IPS-15b (cell line): ENCODE measurements around the gene NRAS.

Experiments
- H3K27me3 ChIP-seq: one replicate; pipeline ENCODE4 v1.6.1; 2013; ENCODE audit warnings: low read length; ENCODE audit not compliant: control insufficient read depth, insufficient read depth
- H3K36me3 ChIP-seq: one replicate; pipeline ENCODE4 v1.6.1; 2013; ENCODE audit warnings: low read length; ENCODE audit not compliant: control insufficient read depth, insufficient read depth
- H3K4me1 ChIP-seq: one replicate; pipeline ENCODE4 v1.6.1; 2013; ENCODE audit warnings: mild to moderate bottlenecking, low read length; ENCODE audit not compliant: control insufficient read depth, insufficient read depth
- H3K4me3 ChIP-seq: one replicate; pipeline ENCODE4 v1.5.1; 2013; ENCODE audit warnings: low read depth, low read length
- H3K9ac ChIP-seq: one replicate; pipeline ENCODE4 v1.6.1; 2013; ENCODE audit warnings: low read depth, mild to moderate bottlenecking, low read length
- H3K9me3 ChIP-seq: one replicate; pipeline ENCODE4 v1.6.1; 2013; ENCODE audit warnings: mild to moderate bottlenecking, low read length; ENCODE audit not compliant: control insufficient read depth, insufficient read depth

NRAS gene

GRCh38 chr1:114749835-114750234 is 33.3 kb upstream of the NRAS start:
- H3K9ac ChIP-seq, result no peak overlapping the region
- no peaks in the 10 kb centered on the region for H3K27me3 ChIP-seq
- peaks cover 20% of the 10 kb centered on the region for H3K4me1 ChIP-seq

GRCh38 chr1:114746450-114747121 is 30.0 kb upstream of the NRAS start:
- H3K27me3 ChIP-seq, result no peaks in the 10 kb centered on the region
- peaks cover 2% of the 10 kb centered on the region for H3K4me1 ChIP-seq
- peaks cover 4% of the 10 kb centered on the region for H3K36me3 ChIP-seq

More at GRCh38 chr1:114749835-114750234, 33.3 kb upstream of the NRAS start:
- Histone ChIP-seq H3K36me3 (peaks cover 4% of the 10 kb centered on the region), H3K4me3 (no peak overlapping the region), H3K9me3 (no peaks in the 10 kb centered on the region)

GRCh38 chr1:114745291-114745690 is 28.7 kb upstream of the NRAS start:
- Histone ChIP-seq H3K9me3 (no peaks in the 10 kb centered on the region), H3K9ac (no peak overlapping the region), H3K4me3 (no peak overlapping the region), H3K4me1 (no peaks in the 10 kb centered on the region), H3K36me3 (peaks cover 4% of the 10 kb centered on the region), H3K27me3 (no peaks in the 10 kb centered on the region)

More at GRCh38 chr1:114746450-114747121, 30.0 kb upstream of the NRAS start:
- Histone ChIP-seq H3K9me3 (no peaks in the 10 kb centered on the region), H3K4me3 (no peak overlapping the region), H3K9ac (no peak overlapping the region)

GRCh38 chr1:114741963-114742746 is 25.6 kb upstream of the NRAS start:
- Histone ChIP-seq H3K27me3 (no peaks in the 10 kb centered on the region), H3K4me3 (no peak overlapping the region), H3K4me1 (no peaks in the 10 kb centered on the region), H3K9ac (no peak overlapping the region), H3K9me3 (no peaks in the 10 kb centered on the region), H3K36me3 (no peaks in the 10 kb centered on the region)

- H3K9ac ChIP-seq, result no peak overlapping the region
- H3K4me1 ChIP-seq, result no peaks in the 10 kb centered on the region
- no peak overlapping the region for H3K4me3 ChIP-seq
- no peaks in the 10 kb centered on the region for H3K9me3 ChIP-seq
- peaks cover 10% of the 10 kb centered on the region for H3K36me3 ChIP-seq
- H3K27me3 ChIP-seq, result no peaks in the 10 kb centered on the region
These were observed 23.8 kb upstream of the NRAS start for GRCh38 chr1:114740331-114740730.

GRCh38 chr1:114737314-114737849 is 20.8 kb upstream of the NRAS start:
- no peak overlapping the region for H3K9ac ChIP-seq
- no peaks in the 10 kb centered on the region for H3K4me1 ChIP-seq
- no peaks in the 10 kb centered on the region for H3K9me3 ChIP-seq
- H3K4me3 ChIP-seq, result no peak overlapping the region
- H3K36me3 ChIP-seq, result peaks cover 29% of the 10 kb centered on the region
- H3K27me3 ChIP-seq, result no peaks in the 10 kb centered on the region

- Histone ChIP-seq H3K36me3 (peaks cover 30% of the 10 kb centered on the region), H3K4me1 (no peaks in the 10 kb centered on the region), H3K9ac (no peak overlapping the region), H3K9me3 (no peaks in the 10 kb centered on the region), H3K4me3 (no peak overlapping the region), H3K27me3 (no peaks in the 10 kb centered on the region)
These were observed 18.9 kb upstream of the NRAS start for GRCh38 chr1:114735479-114735878.

- no peak overlapping the region for H3K9ac ChIP-seq
- peaks cover 42% of the 10 kb centered on the region for H3K36me3 ChIP-seq
- no peaks in the 10 kb centered on the region for H3K27me3 ChIP-seq
- no peak overlapping the region for H3K4me3 ChIP-seq
- no peaks in the 10 kb centered on the region for H3K4me1 ChIP-seq
- H3K9me3 ChIP-seq, result no peaks in the 10 kb centered on the region
These were observed 13.2 kb upstream of the NRAS start for GRCh38 chr1:114729782-114730181.

- H3K36me3 ChIP-seq, result peaks cover 45% of the 10 kb centered on the region
- H3K4me3 ChIP-seq, result no peak overlapping the region
- H3K9ac ChIP-seq, result no peak overlapping the region
- no peaks in the 10 kb centered on the region for H3K27me3 ChIP-seq
- H3K9me3 ChIP-seq, result no peaks in the 10 kb centered on the region
- H3K4me1 ChIP-seq, result no peaks in the 10 kb centered on the region
These were observed 12.0 kb upstream of the NRAS start for GRCh38 chr1:114728553-114728952.

GRCh38 chr1:114725230-114725629 is 8.7 kb upstream of the NRAS start:
- H3K9me3 ChIP-seq, result no peaks in the 10 kb centered on the region
- H3K9ac ChIP-seq, result no peak overlapping the region
- H3K4me1 ChIP-seq, result no peaks in the 10 kb centered on the region
- H3K27me3 ChIP-seq, result no peaks in the 10 kb centered on the region
- peaks cover 57% of the 10 kb centered on the region for H3K36me3 ChIP-seq
- no peak overlapping the region for H3K4me3 ChIP-seq

- H3K4me1 ChIP-seq, result no peaks in the 10 kb centered on the region
- peaks cover 56% of the 10 kb centered on the region for H3K36me3 ChIP-seq
- H3K9me3 ChIP-seq, result no peaks in the 10 kb centered on the region
These were observed 7.3 kb upstream of the NRAS start for GRCh38 chr1:114723915-114724314.

GRCh38 chr1:114723457-114723856 is 6.9 kb upstream of the NRAS start:
- peaks cover 59% of the 10 kb centered on the region for H3K36me3 ChIP-seq
- no peaks in the 10 kb centered on the region for H3K27me3 ChIP-seq

More at GRCh38 chr1:114723915-114724314, 7.3 kb upstream of the NRAS start:
- no peak overlapping the region for H3K9ac ChIP-seq
- no peak overlapping the region for H3K4me3 ChIP-seq
- no peaks in the 10 kb centered on the region for H3K27me3 ChIP-seq

More at GRCh38 chr1:114723457-114723856, 6.9 kb upstream of the NRAS start:
- Histone ChIP-seq H3K9ac (no peak overlapping the region), H3K4me3 (no peak overlapping the region), H3K9me3 (no peaks in the 10 kb centered on the region), H3K4me1 (no peaks in the 10 kb centered on the region)
